Fibroblast of villous mesenchyme (primary cell): Measurements from ENCODE around the gene EOLA1. TPM values are rescaled to one million over a fixed set of nuclear protein-coding genes. Genes with fewer than 3 reads are reported as not detected.
"Not testable (repeated sequence)": the region's sequence is repeated elsewhere in the genome, so short reads cannot be mapped to it uniquely, and the experiment has no call there.

Source experiments
- DNase-seq: peaks from one replicate; pipeline ENCODE4 v3.0.0-alpha.2; 2010; ENCODE audit warnings: low read depth
- H3K4me3 ChIP-seq: 2 replicates; pipeline ENCODE4 v1.5.1; 2011; ENCODE audit warnings: low read depth, mild to moderate bottlenecking, low read length
- total RNA-seq: library from RNA; depleted of rRNA; stranded (reverse); fragments of >200 nt; gene quantifications from 2 replicates; pipeline ENCODE4 v1.2.3, GENCODE V29; 2012
- TF ChIP-seq, protein P1 (sequence below): IDR thresholded peaks from 2 replicates; pipeline ENCODE4 v1.5.1; 2012; ENCODE audit warnings: low read depth, mild to moderate bottlenecking, low read length; ENCODE audit not compliant: insufficient read depth

Gene EOLA1
- total RNA-seq, 1 donor: 11.7 TPM

DNA sequence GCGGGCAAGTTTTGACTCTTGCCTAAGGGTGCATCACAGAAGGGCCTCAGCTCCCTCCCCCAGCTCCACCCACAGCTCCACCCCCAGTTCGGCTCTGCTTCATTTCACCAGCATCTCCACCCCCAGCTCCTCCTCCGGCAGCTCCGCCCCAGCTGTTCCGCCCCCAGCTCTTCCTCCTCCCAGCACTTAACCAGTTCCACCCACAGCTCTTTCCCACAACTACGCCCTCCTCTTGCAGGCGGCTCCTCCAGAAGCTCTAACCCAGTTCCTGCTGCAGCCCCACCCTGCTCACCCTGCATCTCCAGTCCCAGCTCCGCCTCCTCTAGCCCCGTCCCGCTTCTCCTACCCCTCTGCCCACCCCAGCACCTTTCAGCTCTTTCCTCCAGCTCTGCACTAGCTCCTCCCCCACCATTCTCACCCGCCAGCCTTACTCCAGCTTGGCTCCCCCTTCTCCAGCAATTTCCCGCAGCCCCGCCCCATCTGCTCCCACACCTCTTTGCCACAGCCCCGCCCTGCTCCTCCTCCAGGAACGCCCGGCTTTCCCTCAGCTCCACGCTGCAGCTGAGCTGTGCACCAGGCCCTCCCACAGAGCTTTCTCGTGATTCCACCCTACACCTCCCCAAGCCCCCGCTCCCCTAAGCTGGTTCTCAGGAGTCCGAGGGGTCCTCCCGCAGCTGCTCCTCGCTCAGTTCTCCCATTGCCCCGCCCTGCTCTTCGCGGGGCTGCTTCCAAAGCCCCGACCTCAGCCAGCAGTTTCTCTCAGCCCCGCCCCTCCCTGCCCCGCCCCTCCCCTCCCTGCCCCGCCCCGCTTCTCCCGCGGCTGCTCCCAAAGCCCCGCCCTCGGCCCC is 1.3 kb upstream of the EOLA1 start:
- DNase-seq: peak; percentile 94
- TF ChIP-seq, protein P1, sequence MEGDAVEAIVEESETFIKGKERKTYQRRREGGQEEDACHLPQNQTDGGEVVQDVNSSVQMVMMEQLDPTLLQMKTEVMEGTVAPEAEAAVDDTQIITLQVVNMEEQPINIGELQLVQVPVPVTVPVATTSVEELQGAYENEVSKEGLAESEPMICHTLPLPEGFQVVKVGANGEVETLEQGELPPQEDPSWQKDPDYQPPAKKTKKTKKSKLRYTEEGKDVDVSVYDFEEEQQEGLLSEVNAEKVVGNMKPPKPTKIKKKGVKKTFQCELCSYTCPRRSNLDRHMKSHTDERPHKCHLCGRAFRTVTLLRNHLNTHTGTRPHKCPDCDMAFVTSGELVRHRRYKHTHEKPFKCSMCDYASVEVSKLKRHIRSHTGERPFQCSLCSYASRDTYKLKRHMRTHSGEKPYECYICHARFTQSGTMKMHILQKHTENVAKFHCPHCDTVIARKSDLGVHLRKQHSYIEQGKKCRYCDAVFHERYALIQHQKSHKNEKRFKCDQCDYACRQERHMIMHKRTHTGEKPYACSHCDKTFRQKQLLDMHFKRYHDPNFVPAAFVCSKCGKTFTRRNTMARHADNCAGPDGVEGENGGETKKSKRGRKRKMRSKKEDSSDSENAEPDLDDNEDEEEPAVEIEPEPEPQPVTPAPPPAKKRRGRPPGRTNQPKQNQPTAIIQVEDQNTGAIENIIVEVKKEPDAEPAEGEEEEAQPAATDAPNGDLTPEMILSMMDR: no peak
- peak overlapping the region; percentile 64 for H3K4me3 ChIP-seq

DNA sequence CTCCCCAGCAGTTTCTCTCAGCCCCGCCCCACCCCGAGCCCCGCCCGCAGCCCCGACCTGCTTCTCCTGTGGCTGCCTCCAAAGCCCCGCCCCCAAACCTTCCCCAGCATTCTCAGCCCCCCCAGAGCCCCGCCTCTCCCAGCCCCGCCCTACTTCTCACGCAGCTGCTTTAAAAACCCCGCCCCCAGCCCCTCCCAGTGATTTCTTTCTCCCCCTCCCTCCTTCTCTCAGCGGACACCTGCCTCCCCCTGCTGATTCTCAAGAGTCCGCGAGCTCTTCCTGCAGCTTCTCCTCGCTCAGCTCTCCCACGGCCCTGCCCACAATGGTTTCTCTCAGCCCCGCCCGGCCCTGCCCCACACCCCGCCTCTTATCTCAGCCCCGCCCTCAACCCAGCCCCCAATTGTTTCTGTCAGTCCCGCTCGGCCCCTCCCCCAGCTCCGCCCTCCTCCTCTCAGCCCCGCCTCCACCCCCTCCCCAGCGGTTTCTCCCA is 636 bp upstream of the EOLA1 start:
- H3K4me3 ChIP-seq: peak overlapping the region; percentile 80
- TF ChIP-seq, protein P1: no peak
- DNase-seq: peak; percentile 94

DNA sequence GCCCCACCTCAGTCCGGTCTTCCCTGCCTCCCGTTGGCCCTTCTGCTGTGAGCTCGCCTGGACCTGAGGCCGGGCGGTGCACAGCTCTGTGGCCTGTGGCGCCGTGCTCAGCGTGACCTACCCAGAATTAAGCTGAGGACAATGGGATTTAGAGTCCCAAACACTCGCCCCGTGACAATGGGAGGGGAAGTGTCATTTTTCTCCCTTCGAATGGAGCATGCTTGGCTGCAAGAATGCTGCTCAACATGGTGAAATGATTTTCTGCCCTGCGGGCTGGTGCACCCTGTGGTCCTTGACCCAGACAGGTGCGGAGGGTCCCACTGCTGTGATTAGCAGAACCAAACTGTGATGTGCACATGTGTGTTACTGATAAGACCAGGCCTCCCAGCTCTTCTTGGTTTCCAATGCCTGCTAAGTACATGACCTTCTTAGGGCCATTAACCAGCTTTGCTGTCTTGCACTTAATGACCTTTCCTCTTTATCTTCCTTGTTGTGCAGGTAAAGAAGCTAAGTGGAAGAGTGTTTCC is 772 bp downstream of the EOLA1 start:
- peak overlapping the region; percentile 80 for H3K4me3 ChIP-seq
- TF ChIP-seq, protein P1: no peak
- no peak for DNase-seq

DNA sequence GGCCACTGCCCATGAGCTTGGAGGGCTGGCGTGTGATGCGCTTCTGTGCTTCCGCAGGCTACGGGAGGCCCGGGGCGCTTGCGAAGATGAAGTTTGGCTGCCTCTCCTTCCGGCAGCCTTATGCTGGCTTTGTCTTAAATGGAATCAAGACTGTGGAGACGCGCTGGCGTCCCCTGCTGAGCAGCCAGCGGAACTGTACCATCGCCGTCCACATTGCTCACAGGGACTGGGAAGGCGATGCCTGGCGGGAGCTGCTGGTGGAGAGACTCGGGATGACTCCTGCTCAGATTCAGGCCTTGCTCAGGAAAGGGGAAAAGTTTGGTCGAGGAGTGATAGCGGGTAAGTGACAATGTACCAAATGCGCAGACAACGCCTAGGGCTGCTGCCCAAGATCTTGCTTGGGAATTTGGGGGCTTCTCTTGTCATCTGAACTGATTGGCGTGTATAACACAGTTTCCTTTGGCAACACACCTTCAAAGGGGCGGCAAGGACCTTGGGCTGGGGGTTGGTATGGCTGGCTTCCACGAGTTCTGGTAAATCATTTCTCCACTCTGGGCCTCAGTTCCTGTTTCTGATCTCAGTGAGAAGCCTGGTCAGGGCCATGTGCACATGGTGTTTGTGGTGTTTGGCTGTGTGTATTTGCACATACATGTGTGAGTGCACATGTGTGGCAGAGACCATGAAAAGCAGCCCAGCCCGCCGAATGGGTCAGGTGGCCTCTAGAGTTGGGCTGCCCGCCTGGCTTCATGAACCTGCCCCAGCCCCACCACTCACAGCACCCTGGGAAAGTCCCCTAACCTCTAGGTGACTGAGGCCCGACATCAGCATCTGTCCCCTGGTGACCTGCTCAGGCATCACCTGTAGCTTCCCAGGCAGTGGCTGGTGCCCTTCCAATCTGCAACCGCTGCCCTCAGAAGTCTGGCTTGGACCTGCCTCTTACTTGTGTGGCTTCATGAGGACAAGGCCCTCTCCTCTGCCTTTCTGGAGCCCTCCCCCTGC is 5.0 kb downstream of the EOLA1 start:
- H3K4me3 ChIP-seq: not testable (repeated sequence)
- peak; percentile 10 for DNase-seq

DNA sequence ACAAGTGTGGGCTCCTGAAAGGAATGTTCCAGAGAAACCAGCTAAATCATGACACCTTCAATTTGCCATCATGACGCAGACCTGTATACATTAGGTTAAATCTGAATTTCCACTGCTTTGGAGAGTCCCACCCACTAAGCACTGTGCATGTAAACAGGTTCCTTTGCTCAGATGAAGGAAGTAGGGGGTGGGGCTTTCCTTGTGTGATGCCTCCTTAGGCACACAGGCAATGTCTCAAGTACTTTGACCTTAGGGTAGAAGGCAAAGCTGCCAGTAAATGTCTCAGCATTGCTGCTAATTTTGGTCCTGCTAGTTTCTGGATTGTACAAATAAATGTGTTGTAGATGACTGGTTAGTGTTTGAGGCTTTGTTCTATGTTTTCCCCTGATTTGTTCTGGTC is 6.2 kb downstream of the EOLA1 start:
- DNase-seq, H3K4me3 ChIP-seq: not testable (repeated sequence)

DNA sequence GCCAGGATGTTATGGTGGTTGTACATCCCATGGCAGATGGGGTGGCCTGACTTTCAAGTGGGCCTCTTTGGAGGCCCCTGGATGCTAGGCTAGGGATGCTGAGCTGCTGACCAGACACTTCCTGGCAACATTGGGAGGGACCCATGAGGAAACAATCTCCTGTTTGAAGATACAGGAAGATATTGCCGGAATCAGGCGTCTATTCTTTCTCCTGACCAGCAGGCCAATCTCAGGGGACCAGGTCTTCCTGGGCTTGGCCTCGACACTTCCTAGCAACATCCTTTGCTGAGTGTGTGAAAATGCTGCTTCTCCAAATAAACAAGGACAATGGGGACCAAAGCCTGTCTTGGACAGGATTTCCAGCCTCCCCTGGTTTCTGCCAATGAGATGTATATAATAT is 7.0 kb downstream of the EOLA1 start:
- not testable (repeated sequence) for DNase-seq, H3K4me3 ChIP-seq

DNA sequence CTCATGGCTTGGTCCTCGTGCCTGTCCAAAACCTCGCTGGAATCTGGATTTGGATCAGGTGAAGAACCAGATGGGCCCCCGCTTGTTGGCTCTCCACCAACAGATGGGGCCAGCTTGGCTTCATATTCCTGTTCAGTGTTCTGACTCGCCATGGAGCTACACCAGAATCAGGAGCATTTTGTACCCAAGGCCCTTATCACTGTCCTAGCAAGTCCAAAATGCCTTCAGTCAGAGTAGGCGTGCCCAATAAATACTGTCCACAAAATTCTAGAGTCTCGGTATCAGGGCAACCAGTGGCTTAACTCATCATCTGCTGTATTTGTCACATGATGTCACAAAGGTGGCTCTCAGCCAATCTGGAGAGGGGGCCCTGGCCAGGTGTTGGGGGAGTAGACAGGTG is 8.9 kb downstream of the EOLA1 start, which contains the start of gene HSFX3:
Gene HSFX3 (minus strand): TSS at position 224 of the 400 bp plus-strand sequence. CDS start 72 bp downstream, at position 152.
- DNase-seq, H3K4me3 ChIP-seq: not testable (repeated sequence)

DNA sequence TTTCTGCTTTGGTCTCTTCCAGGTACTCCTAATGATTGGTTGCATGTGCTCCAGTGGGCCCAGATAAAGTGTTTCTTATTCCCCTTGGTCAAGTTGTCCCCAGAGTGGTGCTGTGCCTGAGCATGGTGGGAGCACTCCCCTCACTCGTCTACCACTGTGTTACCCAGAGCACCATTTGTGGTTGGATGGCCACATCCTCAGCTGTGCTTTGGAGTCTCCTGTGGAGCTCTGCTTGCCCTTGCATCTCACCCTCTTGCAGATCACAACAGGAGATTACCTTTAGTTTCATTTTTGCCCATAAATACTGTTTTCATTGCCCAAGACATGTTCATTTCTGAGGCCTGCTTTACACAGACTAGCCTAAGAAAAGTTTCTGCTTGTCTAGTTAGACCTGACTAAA is 9.6 kb downstream of the EOLA1 start:
- H3K4me3 ChIP-seq, DNase-seq: not testable (repeated sequence)

DNA sequence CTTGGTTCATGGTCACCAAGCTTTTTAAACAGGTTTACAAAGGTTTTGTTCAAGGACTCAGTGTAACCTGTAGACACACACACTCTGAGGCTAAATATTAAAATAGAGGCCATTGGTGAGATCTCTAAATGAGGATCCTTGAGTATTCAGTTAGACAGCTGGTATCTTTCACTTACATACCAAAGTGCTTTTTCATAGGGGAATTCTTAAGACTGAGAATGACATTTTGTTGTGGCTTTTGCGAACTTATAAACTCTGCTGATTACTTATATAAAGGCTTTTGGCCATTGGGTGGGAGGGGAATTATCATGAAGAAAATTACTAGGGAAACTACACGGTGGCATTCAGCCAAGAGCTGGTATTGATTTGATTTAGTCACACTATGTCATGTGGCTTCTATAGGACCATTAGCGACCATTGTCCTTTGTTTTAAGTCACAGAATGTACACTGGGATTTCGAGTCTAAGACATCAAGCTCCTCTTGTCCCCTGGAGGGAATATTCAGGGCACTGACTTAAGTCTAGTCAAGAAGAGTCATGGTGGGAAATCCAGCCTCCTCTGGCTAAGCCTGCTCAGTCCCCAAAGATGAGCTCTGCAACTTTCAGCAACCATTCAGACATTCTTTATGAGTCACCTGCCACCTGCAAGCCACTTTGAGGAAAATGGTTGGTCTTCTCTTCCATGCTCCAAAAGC is 10.6 kb downstream of the EOLA1 start:
- not testable (repeated sequence) for DNase-seq

DNA sequence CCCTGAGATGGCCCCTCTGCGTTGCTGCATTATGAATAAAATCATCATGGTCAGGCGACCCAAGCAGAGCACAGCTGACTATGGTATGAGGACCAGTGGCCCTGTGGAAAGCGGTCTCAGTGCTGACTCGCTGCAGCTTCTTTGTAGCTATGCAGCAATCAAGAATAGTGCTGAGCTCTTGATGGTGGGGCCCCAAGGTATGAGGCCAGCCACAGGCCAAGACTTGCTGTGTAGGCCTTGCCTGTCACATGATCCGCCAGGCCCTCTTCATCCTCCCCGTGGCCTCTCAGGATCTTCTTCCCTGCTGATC is 11.1 kb downstream of the EOLA1 start:
- H3K4me3 ChIP-seq, DNase-seq: not testable (repeated sequence)

More for the DNA sequence above, 10.6 kb downstream of the EOLA1 start:
- not testable (repeated sequence) for H3K4me3 ChIP-seq

DNA sequence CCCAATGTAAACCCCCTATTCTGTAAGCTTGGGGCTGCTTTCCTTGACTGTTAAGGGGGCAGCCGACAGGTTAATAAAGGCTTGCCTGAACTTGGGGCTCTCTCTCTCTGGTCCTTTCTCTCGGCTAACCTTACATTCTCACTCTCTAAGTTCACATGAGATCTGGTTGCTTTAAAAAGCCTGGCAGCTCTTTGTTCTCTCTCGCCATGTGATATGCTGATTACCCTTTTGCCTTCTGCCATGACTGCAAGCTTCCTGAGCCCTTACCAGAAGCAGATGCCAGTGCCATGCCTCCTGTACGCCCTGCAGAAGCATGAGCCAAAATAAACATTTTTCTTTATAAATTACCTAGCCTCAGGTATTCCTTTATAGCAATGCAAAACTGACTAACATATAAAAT is 14.4 kb downstream of the EOLA1 start:
- DNase-seq, H3K4me3 ChIP-seq: not testable (repeated sequence)
